DOHH2 (cell line): ENCODE results near the gene GASK1A.

Experiments
- H3F3A ChIP-seq: fragments of 200-600 bp; sonication (generic), shearing (Covaris generic); 2 replicates; pipeline ENCODE4 v1.6.0; 2016; ENCODE audit warnings: antibody characterized with exemption, mild to moderate bottlenecking; ENCODE audit not compliant: control insufficient read depth, insufficient read depth
- H3K27ac ChIP-seq: fragments of 200-600 bp; sonication (generic); 2 replicates; pipeline ENCODE4 v1.5.1; 2014; ENCODE audit warnings: low read depth, mild to moderate bottlenecking, low read length, moderate library complexity
- H3K27me3 ChIP-seq: fragments of 200-600 bp; sonication (generic); 2 replicates; pipeline ENCODE4 v1.6.1; 2014; ENCODE audit warnings: mild to moderate bottlenecking, low read length, mixed read lengths; ENCODE audit not compliant: control insufficient read depth
- H3K36me3 ChIP-seq: fragments of 200-600 bp; sonication (generic); 2 replicates; pipeline ENCODE4 v1.6.1; 2014; ENCODE audit warnings: mild to moderate bottlenecking, low read length, moderate library complexity, mixed read lengths; ENCODE audit not compliant: control insufficient read depth
- H3K4me1 ChIP-seq: fragments of 200-600 bp; sonication (generic); 2 replicates; pipeline ENCODE4 v1.6.1; 2014; ENCODE audit warnings: mild to moderate bottlenecking, low read length, mixed read lengths; ENCODE audit not compliant: control insufficient read depth
- H3K4me2 ChIP-seq: fragments of 200-600 bp; sonication (generic); 2 replicates; pipeline ENCODE4 v1.6.0; 2014; ENCODE audit warnings: mild to moderate bottlenecking, low read length, moderate library complexity
- H3K4me3 ChIP-seq: fragments of 200-600 bp; sonication (generic); 2 replicates; pipeline ENCODE4 v1.5.1; 2014; ENCODE audit warnings: mild to moderate bottlenecking, low read length, mixed read lengths
- H3K79me2 ChIP-seq: fragments of 200-600 bp; sonication (generic); 2 replicates; pipeline ENCODE4 v1.6.1; 2014; ENCODE audit warnings: mild to moderate bottlenecking, low read length, mixed read lengths; ENCODE audit not compliant: control insufficient read depth
- H3K9me2 ChIP-seq: fragments of 200-600 bp; sonication (generic); replicated peaks from 2 replicates; pipeline ENCODE4 v1.6.1; 2014; ENCODE audit warnings: mild to moderate bottlenecking, low read length, mixed read lengths; ENCODE audit not compliant: control insufficient read depth
- H3K9me3 ChIP-seq: fragments of 200-600 bp; sonication (generic); 2 replicates; pipeline ENCODE4 v1.6.1; 2014; ENCODE audit warnings: antibody characterized with exemption, low read length, mixed read lengths; ENCODE audit not compliant: control insufficient read depth, insufficient read depth
- H4K20me1 ChIP-seq: fragments of 200-600 bp; sonication (generic); 2 replicates; pipeline ENCODE4 v1.6.0; 2014; ENCODE audit warnings: low read depth, mild to moderate bottlenecking, antibody characterized with exemption, low read length, moderate library complexity; ENCODE audit not compliant: control insufficient read depth, insufficient read depth
- EZH2phosphoT487 ChIP-seq: fragments of 200-600 bp; sonication (generic); IDR thresholded peaks from 2 replicates; pipeline ENCODE4 v1.6.1; 2017; ENCODE audit warnings: borderline replicate concordance, mild to moderate bottlenecking, antibody characterized with exemption, low read length, moderate library complexity, mixed read lengths
- TF ChIP-seq, protein P1 (sequence below): fragments of 200-600 bp; sonication (generic); IDR thresholded peaks from one replicate; pipeline ENCODE4 v1.5.1; 2014; ENCODE audit warnings: antibody characterized with exemption, mild to moderate bottlenecking, low read depth, low read length; ENCODE audit not compliant: poor library complexity, severe bottlenecking

Gene GASK1A

DNA sequence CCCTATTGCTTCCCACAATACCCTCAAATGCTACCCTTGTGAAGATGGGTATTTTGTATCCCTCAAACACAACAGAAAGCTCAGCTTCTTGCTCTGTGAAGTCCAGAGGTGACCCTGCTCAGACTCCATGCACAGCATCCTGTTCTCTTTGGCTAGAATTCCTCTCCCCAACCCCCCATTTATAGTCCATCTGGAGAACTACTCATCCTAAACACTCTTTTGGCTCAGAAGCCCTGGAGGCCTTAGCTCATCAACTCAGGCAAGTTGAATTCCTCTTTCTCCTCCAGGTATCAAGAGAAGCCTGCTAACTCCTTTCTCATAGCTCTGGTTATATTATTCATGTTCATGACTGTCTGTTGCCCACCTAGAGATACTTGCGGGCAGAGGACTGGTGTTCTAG, 18.3 kb upstream of the GASK1A start:
- Histone ChIP-seq H3K36me3 (no peaks in the 10 kb centered on the region), H3K27ac (no peak overlapping the region), H3K9me3 (no peaks in the 10 kb centered on the region), H4K20me1 (no peaks in the 10 kb centered on the region), H3K4me2 (no peak overlapping the region), H3K4me1 (no peaks in the 10 kb centered on the region), H3K79me2 (no peaks in the 10 kb centered on the region), H3F3A (no peaks in the 10 kb centered on the region), H3K4me3 (no peak overlapping the region), H3K9me2 (no peaks in the 10 kb centered on the region), H3K27me3 (no peaks in the 10 kb centered on the region)
- TF ChIP-seq, protein P1, sequence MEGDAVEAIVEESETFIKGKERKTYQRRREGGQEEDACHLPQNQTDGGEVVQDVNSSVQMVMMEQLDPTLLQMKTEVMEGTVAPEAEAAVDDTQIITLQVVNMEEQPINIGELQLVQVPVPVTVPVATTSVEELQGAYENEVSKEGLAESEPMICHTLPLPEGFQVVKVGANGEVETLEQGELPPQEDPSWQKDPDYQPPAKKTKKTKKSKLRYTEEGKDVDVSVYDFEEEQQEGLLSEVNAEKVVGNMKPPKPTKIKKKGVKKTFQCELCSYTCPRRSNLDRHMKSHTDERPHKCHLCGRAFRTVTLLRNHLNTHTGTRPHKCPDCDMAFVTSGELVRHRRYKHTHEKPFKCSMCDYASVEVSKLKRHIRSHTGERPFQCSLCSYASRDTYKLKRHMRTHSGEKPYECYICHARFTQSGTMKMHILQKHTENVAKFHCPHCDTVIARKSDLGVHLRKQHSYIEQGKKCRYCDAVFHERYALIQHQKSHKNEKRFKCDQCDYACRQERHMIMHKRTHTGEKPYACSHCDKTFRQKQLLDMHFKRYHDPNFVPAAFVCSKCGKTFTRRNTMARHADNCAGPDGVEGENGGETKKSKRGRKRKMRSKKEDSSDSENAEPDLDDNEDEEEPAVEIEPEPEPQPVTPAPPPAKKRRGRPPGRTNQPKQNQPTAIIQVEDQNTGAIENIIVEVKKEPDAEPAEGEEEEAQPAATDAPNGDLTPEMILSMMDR = no peak
- TF ChIP-seq EZH2phosphoT487 = no peak

DNA sequence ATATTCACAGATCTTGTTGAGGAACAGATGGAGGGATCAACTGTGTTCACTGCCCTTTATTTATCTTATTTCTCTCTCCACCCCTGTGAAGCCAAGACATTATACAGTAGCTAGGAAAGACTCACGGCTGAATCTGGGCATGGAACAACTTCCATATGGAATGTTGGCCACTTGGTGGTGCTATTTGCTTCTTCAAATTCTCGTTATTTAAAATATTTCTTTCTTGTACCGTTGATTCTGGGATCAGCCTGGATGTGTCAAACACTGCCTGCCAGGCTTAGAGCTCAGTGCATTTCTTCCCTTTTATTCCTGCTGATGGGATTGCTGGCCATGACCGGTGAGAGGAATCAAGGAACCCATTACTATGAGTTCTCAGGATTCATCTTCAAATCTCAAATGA, 17.5 kb upstream of the GASK1A start:
- H3F3A ChIP-seq = no peaks in the 10 kb centered on the region
- no peaks in the 10 kb centered on the region for H3K27me3 ChIP-seq
- no peak overlapping the region for H3K4me3 ChIP-seq
- no peaks in the 10 kb centered on the region for H4K20me1 ChIP-seq
- no peaks in the 10 kb centered on the region for H3K36me3 ChIP-seq
- H3K9me2 ChIP-seq = no peaks in the 10 kb centered on the region
- no peaks in the 10 kb centered on the region for H3K79me2 ChIP-seq
- TF ChIP-seq EZH2phosphoT487 = no peak
- TF ChIP-seq, protein P1 = peak; percentile 53
- no peaks in the 10 kb centered on the region for H3K9me3 ChIP-seq
- H3K27ac ChIP-seq = no peak overlapping the region
- H3K4me2 ChIP-seq = no peak overlapping the region
- H3K4me1 ChIP-seq = no peaks in the 10 kb centered on the region

DNA sequence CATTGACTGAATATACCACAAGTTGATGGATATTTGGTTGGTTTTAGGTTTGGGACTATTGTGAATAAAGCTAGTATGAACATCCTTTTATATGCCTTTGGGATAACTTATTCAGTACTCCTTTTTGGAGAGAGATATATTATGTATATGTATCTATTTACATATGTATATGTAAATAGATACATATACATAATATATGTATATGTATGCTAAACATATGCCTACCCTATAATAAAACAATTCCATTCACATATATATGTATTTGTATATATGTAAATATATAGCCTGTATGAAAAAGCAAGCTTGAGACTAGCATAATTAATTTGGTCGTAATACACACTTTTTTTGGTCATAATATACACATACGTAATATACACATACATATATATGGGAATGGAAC, 15.8 kb upstream of the GASK1A start:
- no peaks in the 10 kb centered on the region for H3K27me3 ChIP-seq
- no peaks in the 10 kb centered on the region for H3F3A ChIP-seq
- H3K27ac ChIP-seq = no peak overlapping the region
- H3K9me2 ChIP-seq = no peaks in the 10 kb centered on the region
- H3K4me1 ChIP-seq = no peaks in the 10 kb centered on the region
- no peak overlapping the region for H3K4me2 ChIP-seq
- no peak overlapping the region for H3K4me3 ChIP-seq
- TF ChIP-seq EZH2phosphoT487 = no peak
- TF ChIP-seq, protein P1 = no peak
- no peaks in the 10 kb centered on the region for H3K9me3 ChIP-seq
- H4K20me1 ChIP-seq = no peaks in the 10 kb centered on the region
- H3K79me2 ChIP-seq = no peaks in the 10 kb centered on the region
- H3K36me3 ChIP-seq = no peaks in the 10 kb centered on the region

DNA sequence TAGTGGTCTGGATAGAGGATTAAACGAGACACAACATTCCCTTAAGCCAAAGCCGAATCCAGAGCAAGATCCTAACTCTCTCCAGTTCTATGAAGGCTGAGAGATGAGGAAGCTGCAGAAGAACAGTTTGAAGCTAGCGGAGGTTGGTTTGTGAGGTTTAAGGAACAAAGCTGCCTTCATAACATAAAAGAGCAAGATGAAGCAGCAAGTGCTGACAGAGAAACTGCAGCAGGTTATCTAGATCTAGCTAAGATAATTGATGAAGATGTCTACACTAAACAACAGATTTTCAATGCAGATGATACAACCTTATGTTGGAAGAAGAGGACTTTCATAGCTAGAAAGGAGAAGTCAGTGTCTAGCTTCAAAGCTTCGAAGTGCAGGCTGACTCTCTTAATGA, 14.8 kb upstream of the GASK1A start:
- H3F3A ChIP-seq = no peaks in the 10 kb centered on the region
- no peak for TF ChIP-seq EZH2phosphoT487
- TF ChIP-seq, protein P1 = no peak

More for the DNA sequence above, 14.8 kb upstream of the GASK1A start:
- H3K36me3 ChIP-seq = no peaks in the 10 kb centered on the region
- H3K4me1 ChIP-seq = no peaks in the 10 kb centered on the region
- no peak overlapping the region for H3K27ac ChIP-seq
- H3K4me2 ChIP-seq = no peak overlapping the region
- no peaks in the 10 kb centered on the region for H3K9me3 ChIP-seq
- no peaks in the 10 kb centered on the region for H4K20me1 ChIP-seq
- no peak overlapping the region for H3K4me3 ChIP-seq
- H3K27me3 ChIP-seq = no peaks in the 10 kb centered on the region
- H3K79me2 ChIP-seq = no peaks in the 10 kb centered on the region
- no peaks in the 10 kb centered on the region for H3K9me2 ChIP-seq
